Breast epithelium (tissue), 3 donors: ENCODE data around the gene BRINP3.

Experiments
- CTCF ChIP-seq, 3 donors: fragments of 450-650 bp; IDR thresholded peaks; one replicate each; pipeline ENCODE4 v1.5.1; 2016 to 2017; ENCODE audit warnings: antibody characterized with exemption in 3 of 3, mild to moderate bottlenecking in 3 of 3, moderate library complexity in 3 of 3
- POLR2AphosphoS5 ChIP-seq, 3 donors: sonication (generic); formaldehyde crosslinking; IDR thresholded peaks; one replicate each; pipeline ENCODE4 v1.6.1; 2017; ENCODE audit warnings: antibody characterized with exemption in 3 of 3

- TF ChIP-seq POLR2AphosphoS5 (IDR thresholded peaks at IDR 0.05) (no peak), CTCF (IDR thresholded peaks at IDR 0.05) (no peak)
Observed at GRCh38 chr1:190444464-190444863, 33.2 kb downstream of the BRINP3 start.
